Astrocyte of the hippocampus (primary cell): Measurements from ENCODE around the gene ATP13A4.
A peak's percentile ranks its signal among the peaks of the same experiment; 100 is the strongest.

Experiments
- DNase-seq: peaks from one replicate; pipeline ENCODE4 v3.0.0; 2011; ENCODE audit warnings: low read depth, low spot score

The ATP13A4 gene, protein sequence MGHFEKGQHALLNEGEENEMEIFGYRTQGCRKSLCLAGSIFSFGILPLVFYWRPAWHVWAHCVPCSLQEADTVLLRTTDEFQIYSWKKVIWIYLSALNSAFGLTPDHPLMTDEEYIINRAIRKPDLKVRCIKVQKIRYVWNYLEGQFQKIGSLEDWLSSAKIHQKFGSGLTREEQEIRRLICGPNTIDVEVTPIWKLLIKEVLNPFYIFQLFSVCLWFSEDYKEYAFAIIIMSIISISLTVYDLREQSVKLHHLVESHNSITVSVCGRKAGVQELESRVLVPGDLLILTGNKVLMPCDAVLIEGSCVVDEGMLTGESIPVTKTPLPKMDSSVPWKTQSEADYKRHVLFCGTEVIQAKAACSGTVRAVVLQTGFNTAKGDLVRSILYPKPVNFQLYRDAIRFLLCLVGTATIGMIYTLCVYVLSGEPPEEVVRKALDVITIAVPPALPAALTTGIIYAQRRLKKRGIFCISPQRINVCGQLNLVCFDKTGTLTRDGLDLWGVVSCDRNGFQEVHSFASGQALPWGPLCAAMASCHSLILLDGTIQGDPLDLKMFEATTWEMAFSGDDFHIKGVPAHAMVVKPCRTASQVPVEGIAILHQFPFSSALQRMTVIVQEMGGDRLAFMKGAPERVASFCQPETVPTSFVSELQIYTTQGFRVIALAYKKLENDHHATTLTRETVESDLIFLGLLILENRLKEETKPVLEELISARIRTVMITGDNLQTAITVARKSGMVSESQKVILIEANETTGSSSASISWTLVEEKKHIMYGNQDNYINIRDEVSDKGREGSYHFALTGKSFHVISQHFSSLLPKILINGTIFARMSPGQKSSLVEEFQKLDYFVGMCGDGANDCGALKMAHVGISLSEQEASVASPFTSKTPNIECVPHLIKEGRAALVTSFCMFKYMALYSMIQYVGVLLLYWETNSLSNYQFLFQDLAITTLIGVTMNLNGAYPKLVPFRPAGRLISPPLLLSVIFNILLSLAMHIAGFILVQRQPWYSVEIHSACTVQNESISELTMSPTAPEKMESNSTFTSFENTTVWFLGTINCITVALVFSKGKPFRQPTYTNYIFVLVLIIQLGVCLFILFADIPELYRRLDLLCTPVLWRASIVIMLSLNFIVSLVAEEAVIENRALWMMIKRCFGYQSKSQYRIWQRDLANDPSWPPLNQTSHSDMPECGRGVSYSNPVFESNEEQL

DNA sequence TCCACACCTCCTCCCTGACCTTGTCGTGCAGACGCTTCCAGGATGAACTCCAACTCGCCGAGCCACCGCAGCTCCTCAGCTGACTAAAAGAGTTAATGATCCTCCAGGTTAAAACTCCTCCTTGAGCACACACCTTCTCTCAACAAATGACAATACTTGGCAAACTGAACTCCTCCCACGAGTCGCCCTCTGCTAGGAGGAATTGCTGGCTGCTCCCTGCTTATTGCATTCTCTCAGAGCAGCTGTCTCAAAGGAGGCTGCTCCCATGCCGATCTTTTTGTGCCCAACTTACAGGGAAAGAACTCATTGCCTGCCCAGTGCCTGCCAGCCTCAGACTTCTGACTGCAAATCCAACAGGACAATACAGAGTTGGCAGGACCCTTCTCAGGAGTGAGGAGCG, at the start of gene ATP13A4:
TSS of gene ATP13A4 (minus strand) at position 85 of the 400 bp plus-strand sequence. CDS start 96 bp downstream, outside the sequence.
- DNase-seq, result no peak

DNA sequence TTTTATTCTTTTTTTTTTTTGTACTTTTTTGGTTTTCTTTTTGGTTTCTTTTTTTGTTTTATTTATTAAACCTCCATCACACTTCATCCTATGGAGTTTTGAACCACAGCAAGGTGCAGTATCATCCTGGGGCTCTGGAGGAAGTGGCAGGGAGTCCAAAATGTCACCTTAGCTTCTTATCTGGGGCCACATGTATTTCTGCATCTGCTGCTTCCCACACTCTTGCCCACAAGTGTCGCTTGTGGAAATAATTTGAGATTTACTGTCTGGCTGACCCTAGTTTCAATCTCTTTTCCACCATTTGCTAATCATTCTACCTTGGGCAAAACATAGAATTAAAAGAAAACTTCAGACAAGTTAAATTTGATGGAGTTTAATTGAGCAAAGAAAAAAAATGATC, 44.7 kb upstream of the ATP13A4 start:
- DNase-seq, result no peak

DNA sequence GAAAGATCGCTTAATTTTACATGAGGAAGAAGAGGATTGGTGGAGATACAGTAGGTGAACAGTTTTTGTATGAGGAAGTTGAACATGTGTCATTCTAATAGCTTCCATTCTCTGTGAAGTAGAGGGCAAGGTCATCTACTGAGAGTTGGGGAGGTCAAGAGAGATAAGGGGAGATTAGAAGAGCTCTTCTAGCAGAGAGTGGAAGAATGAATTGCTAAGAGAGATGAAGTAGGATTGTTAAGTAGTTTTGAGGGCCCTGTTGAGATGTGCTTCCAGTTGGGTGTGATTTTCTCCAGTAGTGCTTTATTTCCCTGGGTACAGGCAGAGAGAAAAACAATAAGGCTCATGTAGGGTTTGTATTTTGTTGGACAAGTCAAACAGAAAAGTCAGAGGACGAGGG, 43.5 kb upstream of the ATP13A4 start:
- DNase-seq, result no peak

DNA sequence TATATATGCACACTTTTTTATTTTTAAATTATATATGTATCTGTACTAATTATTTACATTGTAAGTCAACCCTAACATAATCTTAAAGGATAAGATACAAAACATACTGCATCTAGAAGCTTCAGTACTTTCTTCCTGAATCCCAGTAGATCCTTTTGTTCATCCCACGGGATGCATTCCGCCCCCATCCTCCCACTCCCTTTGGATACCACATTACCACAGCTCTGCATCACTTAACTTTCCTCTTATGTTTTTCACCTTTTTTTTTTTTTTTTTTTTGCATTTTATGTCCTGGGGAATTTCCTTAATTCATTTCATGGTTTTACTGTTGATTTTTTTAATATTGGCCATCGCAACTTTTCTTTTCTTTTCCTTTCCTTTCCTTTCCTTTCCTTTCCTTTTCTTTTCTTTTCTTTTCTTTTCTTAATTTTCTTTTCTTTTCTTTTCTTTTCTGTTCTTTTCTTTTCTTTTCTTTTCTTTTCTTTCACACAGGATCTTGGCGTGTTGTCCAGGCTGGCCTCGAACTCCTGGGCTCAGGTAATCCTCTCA, 41.3 kb upstream of the ATP13A4 start:
- peak; percentile 12 for DNase-seq

DNA sequence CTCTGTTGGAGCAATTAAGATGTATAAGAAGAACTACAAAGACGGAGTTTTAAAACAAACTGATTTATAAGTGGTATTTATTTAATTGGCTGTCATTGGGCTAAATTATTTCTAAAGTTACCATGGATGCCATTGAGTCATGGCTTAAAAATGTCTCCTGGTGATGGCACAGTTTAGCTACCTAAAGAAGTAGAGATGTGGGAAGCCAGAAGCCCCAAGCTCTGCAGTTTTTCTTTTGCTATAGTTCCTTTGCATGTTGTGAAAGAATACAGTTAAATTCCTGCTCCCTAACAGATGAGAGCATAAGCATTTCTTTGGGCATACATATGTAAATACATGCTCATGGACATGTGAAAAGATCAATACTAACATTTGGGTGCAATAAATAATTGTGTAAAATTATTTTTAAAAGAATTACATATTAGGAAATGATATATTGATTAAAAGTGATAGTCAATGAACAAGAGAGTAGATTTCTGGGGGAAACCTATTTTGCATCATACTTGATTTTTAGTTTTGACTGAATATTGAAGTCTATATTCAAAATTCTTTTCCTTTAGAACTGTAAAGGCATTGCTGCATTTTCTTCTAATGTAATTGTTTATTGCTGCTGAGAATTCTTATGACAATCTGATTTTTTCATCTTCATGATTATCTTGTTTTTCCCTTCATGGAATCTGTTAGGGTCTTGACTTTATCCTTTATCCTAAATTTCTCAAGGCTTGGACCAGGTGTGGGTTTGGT, 40.4 kb upstream of the ATP13A4 start:
- DNase-seq, result peak; percentile 62

DNA sequence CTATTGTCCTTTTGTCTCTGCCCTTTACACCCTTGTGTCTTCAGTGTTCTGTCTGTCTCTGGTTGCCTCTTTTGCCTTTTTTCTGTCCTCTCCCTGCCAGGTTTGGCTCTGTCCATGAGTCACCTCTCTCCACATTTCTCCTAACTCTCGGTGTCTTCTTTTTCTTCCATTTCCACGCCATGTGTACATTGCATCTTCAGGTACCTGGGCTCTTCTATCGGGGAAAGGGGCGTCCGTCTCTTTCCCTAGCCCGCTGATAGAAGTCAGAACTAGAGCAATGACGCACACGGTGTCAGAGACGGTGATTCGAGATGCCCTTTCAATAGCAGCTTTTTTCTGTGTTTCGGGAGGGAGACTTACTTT, 39.0 kb upstream of the ATP13A4 start:
- peak; percentile 46 for DNase-seq

DNA sequence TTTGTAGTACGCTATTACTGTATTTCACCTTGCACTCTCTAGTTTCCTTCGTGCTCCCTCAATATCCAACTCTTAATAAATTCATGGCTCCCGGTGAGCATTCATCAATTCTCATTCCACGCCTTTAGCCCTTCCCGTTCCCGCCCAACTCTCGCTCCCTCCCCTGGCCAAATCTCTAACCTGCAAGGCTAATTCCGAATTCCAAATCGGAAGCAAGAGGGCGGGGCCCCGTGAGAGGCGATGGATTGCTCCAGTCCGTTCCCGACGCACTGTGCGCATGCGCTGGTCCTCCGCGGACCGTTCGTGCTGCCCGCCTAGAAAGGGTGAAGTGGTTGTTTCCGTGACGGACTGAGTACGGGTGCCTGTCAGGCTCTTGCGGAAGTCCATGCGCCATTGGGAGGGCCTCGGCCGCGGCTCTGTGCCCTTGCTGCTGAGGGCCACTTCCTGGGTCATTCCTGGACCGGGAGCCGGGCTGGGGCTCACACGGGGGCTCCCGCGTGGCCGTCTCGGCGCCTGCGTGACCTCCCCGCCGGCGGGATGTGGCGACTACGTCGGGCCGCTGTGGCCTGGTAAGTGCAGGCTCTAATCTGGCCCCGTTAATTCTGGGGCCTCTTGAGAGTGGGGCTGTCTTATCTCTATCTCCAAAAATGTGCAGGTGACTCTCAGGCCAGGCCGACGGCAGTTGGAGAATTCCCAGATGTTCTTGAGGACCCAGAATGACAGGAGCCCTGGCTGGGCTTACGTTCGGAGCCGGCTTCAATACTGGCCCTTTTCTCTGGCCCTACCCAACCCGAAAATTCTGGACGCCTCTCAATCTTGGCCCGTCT, 38.4 kb upstream of the ATP13A4 start, which contains the start of gene OPA1:
TSS of gene OPA1 (plus strand) at position 368 of the 827 bp plus-strand sequence. CDS start at position 538, 170 bp downstream.
- peak; percentile 99 for DNase-seq

DNA sequence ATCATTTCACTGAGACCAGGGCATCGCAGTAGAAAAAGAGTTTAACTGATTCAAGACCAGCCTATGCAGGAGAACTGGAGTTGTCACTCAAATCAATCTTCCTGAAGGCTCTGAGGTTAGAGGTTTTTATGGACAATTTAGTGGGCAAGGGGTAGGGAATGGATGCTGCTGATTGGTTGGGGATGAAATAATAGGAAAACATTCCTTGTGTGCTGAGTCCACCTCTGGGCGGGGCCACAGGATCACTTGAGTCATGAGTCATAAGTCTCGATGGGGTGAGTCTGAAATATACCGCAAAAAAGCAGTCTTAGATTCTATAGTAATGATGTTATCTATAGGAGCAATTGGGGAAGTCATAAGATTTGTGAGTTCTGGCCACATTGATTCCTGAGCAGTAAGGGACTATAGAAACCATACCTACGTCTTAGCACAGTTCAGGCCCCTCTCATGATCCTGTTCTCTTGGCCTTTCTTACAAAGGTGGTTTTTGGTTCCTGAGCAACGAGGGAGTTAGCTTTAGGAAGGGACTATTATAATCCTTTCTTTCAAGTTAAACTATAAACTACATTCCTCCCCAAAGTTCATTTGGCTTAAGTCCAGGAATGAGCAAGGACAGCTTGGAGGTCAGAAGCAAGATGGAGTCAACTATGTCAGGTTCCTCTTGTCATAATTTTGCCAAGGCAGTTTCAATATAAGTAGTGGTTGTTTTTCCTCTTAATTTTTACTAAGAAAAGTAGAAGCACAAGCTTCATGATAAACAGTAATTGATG, 35.6 kb upstream of the ATP13A4 start:
- peak; percentile 82 for DNase-seq

DNA sequence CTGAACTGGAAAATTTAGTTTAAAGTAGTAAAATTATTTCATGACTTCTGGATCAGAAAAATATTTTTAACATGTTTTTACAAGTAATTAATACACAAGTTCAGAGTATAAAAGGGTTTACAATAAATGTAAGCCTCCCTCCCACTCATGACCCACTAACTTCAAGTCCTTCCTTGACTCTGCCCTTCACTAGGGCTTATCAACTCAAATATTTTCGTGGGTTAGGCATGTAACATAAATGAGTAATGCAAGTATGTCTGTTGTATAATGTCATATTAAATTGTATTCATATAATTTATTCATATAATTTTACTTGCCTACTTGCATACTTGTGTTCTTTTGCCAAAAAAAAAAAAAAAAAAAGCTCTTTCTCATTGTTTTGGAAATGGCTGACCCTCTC, 34.9 kb upstream of the ATP13A4 start:
- DNase-seq, result no peak

DNA sequence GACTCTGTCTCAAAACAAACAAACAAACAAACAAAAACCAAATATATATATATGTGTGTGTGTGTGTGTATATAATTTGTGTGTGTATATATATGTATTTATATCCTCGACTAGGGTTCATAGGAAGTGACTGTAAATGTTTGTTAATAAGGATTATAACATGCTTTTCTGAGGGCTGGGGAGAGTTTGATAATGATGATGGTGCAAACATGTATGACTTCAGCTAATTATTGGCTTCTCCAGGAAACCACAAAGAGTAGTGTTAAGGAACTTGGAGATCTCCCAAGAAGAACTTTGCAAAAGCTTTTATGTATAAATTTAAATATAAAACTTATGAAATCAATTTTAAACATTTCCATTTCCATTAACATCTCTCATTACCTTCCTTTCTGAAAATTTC, 34.4 kb upstream of the ATP13A4 start:
- no peak for DNase-seq

DNA sequence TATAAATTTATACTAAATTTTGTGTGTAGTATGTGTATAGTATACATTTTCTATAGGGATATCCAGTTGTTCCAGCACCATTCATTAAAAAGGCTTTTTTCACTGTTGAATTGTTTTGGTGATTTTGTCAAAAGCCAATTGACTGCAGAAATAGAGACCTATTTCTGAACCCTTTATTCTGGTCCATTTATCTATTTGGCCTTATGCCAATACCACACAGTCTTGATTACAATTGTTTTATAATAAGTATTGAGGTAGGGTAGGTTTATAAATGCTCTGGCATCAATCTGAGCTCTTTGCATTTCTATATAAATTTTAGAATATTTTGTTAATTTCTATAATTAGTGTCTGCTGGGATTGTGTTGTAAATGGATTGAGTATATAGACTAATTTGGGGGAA, 31.8 kb upstream of the ATP13A4 start:
- DNase-seq, result no peak

DNA sequence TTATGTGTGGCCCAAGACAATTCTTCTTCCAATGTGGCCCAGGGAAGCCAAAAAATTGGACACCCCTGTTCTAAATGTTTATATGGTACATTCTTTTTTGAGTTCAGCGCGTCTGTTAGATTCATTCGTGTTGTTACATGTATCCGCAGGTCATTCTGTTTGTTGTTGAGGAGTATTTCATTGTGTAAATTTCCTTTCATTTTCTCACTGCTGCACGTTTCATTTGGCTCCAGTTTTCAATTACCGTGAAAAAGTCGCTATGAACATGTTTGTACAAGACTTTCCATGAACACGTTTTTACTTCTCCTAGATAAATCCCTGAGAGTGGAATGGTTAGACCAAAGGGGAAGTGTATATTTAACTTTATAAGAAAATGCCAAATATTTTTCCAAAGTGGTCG, 30.8 kb upstream of the ATP13A4 start:
- DNase-seq, result no peak

DNA sequence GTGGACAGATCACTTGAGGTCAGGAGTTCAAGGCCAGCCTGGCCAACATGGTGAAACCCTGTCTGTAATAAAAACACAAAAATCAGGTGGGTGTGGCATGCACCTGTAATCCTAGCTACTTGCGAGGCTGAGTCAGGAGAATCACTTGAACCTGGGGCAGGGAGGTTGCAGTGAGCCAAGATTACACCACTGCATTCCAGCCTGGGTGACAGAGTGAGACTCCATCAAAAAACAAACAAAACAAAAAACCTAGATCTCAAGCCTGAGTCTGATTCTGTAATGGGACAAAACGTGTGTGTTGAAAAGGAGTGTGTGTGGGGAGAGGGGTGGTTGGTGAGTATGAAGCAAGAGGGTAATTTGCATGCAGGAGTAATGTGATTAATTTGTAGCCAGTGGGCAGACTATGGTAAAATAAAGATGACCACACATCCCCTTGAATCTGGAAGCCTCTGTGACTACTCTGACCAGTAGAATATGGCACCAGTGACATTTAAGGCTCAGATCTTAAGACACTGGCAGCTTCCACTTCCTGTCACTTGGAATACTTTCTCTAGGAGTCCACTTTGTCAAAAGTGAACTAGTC, 19.9 kb upstream of the ATP13A4 start:
- no peak for DNase-seq

DNA sequence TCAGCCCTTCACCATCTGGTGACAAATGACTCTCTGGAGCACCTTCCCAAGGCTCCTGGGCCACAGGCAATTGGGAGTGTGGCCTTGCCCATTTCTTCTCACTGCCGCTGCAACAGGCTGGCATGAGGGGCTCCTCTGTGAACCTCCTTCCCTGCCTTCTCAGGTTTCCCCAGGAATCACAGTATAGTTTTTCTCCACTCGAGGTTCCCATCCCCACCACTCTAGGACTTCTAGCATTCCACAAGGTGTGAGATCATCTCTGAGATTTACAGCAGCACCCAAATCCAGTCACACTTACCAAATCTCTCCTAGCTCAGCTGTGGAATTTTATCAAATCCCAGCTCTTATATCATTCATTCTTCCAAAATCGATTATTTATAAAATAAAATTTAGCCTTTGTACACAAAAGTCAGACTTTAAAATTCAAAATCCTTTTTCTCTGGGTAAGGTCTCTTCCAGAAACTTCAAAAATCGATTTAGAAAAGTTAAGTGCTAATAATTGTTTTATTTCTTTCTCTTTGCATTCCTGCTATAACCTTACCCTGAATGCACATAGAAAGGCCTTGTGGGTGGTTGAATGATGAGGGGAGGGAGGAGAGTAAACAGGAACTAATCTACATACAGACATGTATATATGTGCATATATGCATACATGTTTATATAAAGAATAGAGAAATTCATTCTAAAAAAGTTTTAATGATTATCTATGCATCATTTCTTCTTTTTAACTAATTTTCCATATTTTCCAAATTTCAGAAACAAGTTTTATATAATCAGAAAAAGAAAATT, 18.9 kb upstream of the ATP13A4 start:
- peak; percentile 39 for DNase-seq

DNA sequence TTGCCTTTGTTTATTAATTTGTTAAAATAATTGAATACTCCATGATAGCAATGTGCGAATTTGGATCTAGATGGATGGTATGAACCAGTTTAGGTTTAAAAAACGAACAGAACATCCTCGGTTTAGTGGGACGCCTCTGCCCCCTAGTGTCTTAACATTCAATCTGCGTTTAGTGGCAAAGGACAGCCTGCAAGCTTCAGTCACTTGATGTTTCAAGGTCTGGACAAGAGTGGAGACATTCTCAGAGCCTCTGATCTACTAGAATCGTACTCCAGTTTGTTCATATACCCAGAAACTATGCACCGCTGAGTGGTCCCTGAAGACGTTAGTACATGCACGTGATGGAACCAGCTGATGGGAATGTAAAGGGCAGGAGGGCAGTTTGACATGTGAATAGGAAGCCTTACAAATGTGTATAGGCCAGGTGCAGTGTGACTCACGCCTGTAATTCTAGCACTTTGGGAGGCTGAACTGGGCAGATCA, 17.8 kb upstream of the ATP13A4 start:
- DNase-seq, result peak; percentile 79

DNA sequence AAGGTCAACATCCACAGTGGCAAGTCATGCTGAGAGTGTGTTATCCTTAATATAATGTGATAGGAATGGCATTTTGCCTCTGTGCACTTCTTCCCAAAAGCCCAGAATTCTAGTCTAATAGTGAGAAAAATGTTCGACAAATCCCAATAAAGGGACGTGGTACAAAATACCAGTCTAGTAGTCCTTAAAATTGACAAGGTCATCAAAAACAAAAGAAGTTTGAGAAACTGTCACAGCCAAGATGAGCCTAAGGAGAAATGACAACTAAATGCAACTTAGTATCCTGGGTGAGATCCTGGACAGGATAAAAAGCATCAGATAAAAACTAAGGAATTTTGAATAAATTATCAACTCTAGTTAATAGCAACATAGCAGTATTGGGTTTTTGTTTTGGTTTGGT, 14.4 kb upstream of the ATP13A4 start:
- no peak for DNase-seq

DNA sequence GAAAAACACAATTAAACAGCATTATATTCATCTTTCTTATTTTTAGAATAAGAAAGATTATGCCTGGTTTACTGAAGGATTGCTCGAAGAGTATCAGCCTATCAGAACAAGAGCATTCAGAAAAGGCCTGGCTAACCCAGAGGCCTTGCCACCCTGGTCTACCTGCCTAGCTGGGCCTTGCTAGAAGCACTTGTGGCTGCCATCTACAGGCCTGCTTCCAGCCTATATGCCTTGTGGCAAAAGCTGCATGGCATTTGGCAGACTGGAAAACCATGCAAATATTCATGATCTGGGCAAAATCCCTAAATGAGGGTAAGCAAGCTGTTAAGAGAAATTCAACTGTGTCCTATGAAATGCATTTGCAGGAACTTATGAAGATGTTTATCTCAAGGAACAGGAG, 9.3 kb upstream of the ATP13A4 start:
- peak; percentile 44 for DNase-seq

DNA sequence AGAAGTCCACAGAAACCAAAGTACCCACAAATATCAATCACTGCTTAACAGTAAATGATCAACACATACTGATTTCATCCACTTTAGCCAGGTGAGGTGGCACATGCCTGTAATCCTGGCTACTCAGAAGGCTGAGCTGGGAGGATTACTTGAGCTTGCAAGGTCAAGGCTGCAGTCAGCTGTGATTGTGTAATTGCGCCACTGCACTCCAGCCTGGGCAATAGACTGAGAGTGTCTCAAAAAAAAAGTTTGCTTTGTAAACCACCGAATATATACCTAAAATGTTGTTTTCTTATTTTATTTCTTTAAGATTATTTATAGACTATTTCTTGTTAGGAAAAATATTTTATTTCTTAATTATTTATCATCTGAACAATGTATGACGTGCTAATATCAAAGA, 8.7 kb upstream of the ATP13A4 start:
- DNase-seq, result no peak
